CD1c-positive myeloid dendritic cell (primary cell): ENCODE results near the gene FLYWCH1.

Experiments used
- DNase-seq: peaks from one replicate; pipeline ENCODE4 v3.0.0-alpha.2; 2016; ENCODE audit errors: extremely low spot score

FLYWCH1 gene

GRCh38 chr16:2950773-2951172 lies 39.0 kb downstream of the FLYWCH1 start:
- DNase-seq: no peak

- no peak for DNase-seq
Measured at GRCh38 chr16:2952679-2953078, 40.9 kb downstream of the FLYWCH1 start.

- no peak for DNase-seq
Measured at GRCh38 chr16:2953706-2954627, 42.2 kb downstream of the FLYWCH1 start.

- no peak for DNase-seq
Measured at GRCh38 chr16:2954656-2955381, 43.1 kb downstream of the FLYWCH1 start.

GRCh38 chr16:2955438-2955778 lies 43.7 kb downstream of the FLYWCH1 start:
- no peak for DNase-seq

- peak; percentile 33 for DNase-seq
Measured at GRCh38 chr16:2955779-2956578, 44.2 kb downstream of the FLYWCH1 start.

- no peak for DNase-seq
Measured at GRCh38 chr16:2956579-2956956, 44.8 kb downstream of the FLYWCH1 start.

GRCh38 chr16:2959206-2959605 lies 47.5 kb downstream of the FLYWCH1 start:
- DNase-seq: no peak

GRCh38 chr16:2960183-2961010 lies 48.7 kb downstream of the FLYWCH1 start:
- DNase-seq: no peak

GRCh38 chr16:2962334-2963073 lies 50.8 kb downstream of the FLYWCH1 start:
- DNase-seq: no peak

GRCh38 chr16:2963074-2963722 lies 51.5 kb downstream of the FLYWCH1 start:
- DNase-seq: no peak

GRCh38 chr16:2963723-2964474 lies 52.2 kb downstream of the FLYWCH1 start, which contains the start of gene KREMEN2:
Gene KREMEN2 (plus strand): TSS chr16:2964275. CDS start chr16:2964521, 246 bp downstream.
- DNase-seq: peak; percentile 67

- peak; percentile 29 for DNase-seq
Measured at GRCh38 chr16:2964475-2965336, 53.0 kb downstream of the FLYWCH1 start.

GRCh38 chr16:2966043-2966807 lies 54.5 kb downstream of the FLYWCH1 start:
- DNase-seq: no peak

- peak; percentile 55 for DNase-seq
Measured at GRCh38 chr16:2966808-2967191, 55.1 kb downstream of the FLYWCH1 start.

GRCh38 chr16:2967211-2967631 lies 55.5 kb downstream of the FLYWCH1 start:
- DNase-seq: no peak

- no peak for DNase-seq
Measured at GRCh38 chr16:2967721-2968161, 56.0 kb downstream of the FLYWCH1 start.
